Measurements from ENCODE around the gene CCDC87.

- no peak for TF ChIP-seq EZH2phosphoT487 (conservative IDR thresholded peaks at IDR 0.05; ENCODE audit: low read length)
- TF ChIP-seq CTCF (IDR thresholded peaks at IDR 0.05; ENCODE audit: insufficient read depth, low read length, poor library complexity, severe bottlenecking) = no peak
Measured at GRCh38 chr11:66570850-66571180, 22.0 kb downstream of the CCDC87 start.
